ENCODE measurements around the gene LRMDA. TPM values are rescaled to one million over a fixed set of nuclear protein-coding genes. Genes with fewer than 3 reads are reported as not detected.

Gene LRMDA
- total and polyA plus RNA-seq, 2 donors from 2014 or later = 23.2 to 48.6 TPM

DNA sequence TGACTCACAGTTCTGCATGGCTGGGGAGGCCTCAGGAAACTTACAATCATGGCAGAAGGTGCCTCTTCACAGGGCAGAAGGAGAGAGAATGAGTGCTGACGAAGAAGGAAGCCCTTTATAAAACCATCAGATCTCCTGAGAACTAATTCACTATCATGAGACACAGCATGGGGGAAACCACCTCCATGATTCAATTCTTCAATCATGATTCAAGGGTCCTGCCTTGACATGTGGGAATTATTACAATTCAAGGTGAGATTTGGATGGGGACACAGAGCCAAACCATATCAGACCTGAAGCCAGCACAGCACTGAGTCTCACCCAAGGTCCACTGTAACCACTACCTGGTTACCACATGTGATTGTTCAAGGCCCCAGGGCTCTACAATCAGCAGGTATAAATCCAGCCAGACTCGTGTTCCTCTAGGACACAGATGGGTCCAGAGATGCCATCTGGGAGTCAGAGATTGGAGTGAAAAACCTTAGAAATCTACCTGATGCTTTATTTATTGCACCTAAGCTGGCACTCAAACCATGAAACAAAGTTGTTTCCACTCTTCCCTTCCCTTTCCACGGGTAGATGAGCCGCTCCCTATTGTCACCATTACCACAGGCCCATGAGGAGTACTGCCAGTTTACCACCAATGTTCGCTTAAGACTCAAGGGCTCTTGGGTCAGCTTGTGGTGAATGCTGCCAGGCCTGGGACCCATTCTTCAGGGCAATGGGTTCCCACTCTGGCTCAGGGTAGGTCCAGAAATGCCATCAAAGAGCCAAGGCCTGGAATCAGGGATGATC is 1061.5 kb downstream of the LRMDA start:
- Histone ChIP-seq H3K9me3 (ENCODE audit: control insufficient read depth in 2 of 3, insufficient read depth in 1 of 3, low read length in 3 of 3) (peaks cover 0 to 21% (median 0%) of the 10 kb centered on the region in 3 donors), H3K4me3 (ENCODE audit: low read length in 3 of 3) (no peak overlapping the region), H3K27me3 (ENCODE audit: control insufficient read depth, insufficient read depth, low read length) (no peaks in the 10 kb centered on the region), H3K4me1 (ENCODE audit: control insufficient read depth in 2 of 3, insufficient read depth in 2 of 3, low read depth in 1 of 3, low read length in 3 of 3) (no peaks in the 10 kb centered on the region), H3K27ac (ENCODE audit: low read depth in 2 of 2, low read length in 2 of 2) (no peak overlapping the region), H3K9ac (ENCODE audit: low read length in 3 of 3) (no peak overlapping the region), H3K36me3 (ENCODE audit: control insufficient read depth in 2 of 3, insufficient read depth in 3 of 3, low read length in 3 of 3) (no peaks in the 10 kb centered on the region)
- DNase-seq = no peak
- intact Hi-C loops (cut with DNase I) = no loop called here
- no peak for FAIRE-seq
- TF ChIP-seq, protein P1, sequence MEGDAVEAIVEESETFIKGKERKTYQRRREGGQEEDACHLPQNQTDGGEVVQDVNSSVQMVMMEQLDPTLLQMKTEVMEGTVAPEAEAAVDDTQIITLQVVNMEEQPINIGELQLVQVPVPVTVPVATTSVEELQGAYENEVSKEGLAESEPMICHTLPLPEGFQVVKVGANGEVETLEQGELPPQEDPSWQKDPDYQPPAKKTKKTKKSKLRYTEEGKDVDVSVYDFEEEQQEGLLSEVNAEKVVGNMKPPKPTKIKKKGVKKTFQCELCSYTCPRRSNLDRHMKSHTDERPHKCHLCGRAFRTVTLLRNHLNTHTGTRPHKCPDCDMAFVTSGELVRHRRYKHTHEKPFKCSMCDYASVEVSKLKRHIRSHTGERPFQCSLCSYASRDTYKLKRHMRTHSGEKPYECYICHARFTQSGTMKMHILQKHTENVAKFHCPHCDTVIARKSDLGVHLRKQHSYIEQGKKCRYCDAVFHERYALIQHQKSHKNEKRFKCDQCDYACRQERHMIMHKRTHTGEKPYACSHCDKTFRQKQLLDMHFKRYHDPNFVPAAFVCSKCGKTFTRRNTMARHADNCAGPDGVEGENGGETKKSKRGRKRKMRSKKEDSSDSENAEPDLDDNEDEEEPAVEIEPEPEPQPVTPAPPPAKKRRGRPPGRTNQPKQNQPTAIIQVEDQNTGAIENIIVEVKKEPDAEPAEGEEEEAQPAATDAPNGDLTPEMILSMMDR (IDR thresholded peaks at IDR 0.05; ENCODE audit: borderline replicate concordance, extremely low read depth, insufficient read depth) = no peak

DNA sequence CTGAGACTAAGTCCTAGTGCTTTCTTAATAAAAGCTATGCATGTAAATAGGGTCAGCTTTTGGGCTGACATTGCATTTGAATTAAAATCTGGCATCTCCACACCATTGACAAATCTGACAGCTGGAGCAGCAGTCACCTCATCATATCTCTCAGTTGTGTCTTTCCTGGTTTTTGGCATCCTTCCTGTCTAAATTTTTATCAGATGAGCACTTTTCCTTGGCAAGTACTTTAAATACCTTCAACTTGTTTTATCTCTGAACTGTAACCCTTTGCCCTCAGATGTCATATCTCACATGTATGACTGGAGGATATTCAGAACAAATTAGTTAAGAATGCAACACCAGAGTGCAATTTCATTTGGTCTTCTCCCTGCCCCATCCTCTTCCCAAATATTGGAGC is 1066.2 kb downstream of the LRMDA start:
- H3K27me3 ChIP-seq (ENCODE audit: control insufficient read depth, insufficient read depth, low read length) = no peaks in the 10 kb centered on the region
- no peak overlapping the region for H3K4me3 ChIP-seq (ENCODE audit: low read length in 3 of 3)
- intact Hi-C loops (cut with DNase I) = no loop called here
- H3K9me3 ChIP-seq (ENCODE audit: control insufficient read depth in 2 of 3, insufficient read depth in 1 of 3, low read length in 3 of 3) = peaks cover 0 to 16% (median 0%) of the 10 kb centered on the region in 3 donors
- H3K9ac ChIP-seq (ENCODE audit: low read length in 3 of 3) = no peak overlapping the region
- TF ChIP-seq, protein P1 (IDR thresholded peaks at IDR 0.05; ENCODE audit: borderline replicate concordance, extremely low read depth, insufficient read depth) = no peak
- no peaks in the 10 kb centered on the region for H3K36me3 ChIP-seq (ENCODE audit: control insufficient read depth in 2 of 3, insufficient read depth in 3 of 3, low read length in 3 of 3)
- peak in 1 of 5 donors; percentile 16 for DNase-seq
- no peaks in the 10 kb centered on the region for H3K4me1 ChIP-seq (ENCODE audit: control insufficient read depth in 2 of 3, insufficient read depth in 2 of 3, low read depth in 1 of 3, low read length in 3 of 3)
- FAIRE-seq = no peak
- H3K27ac ChIP-seq (ENCODE audit: low read depth in 2 of 2, low read length in 2 of 2) = no peak overlapping the region

DNA sequence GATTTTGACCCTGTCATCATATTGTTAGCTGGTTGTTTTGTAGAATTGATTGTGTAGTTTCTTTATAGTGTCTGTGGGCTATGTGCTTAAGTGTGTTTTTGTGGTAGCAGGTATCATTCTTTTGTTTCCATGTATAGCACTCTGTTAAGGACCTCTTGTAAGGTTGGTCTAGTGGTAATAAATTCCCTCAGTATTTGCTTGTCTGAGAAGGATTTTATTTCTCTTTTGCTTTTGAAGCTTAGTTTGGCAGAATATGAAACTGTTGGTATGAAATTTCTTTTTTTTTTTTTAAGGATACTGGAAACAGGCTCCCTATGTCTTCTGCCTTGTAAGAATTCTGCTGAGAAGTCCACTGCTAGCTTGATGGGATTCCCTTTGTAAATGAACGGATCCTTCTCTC is 1073.4 kb downstream of the LRMDA start:
- no peak for FAIRE-seq
- H3K4me3 ChIP-seq (ENCODE audit: low read length in 3 of 3) = no peak overlapping the region
- H3K9me3 ChIP-seq (ENCODE audit: control insufficient read depth in 2 of 3, insufficient read depth in 1 of 3, low read length in 3 of 3) = peaks cover 0 to 9% (median 3%) of the 10 kb centered on the region in 3 donors
- intact Hi-C loops (cut with DNase I) = no loop called here
- H3K27me3 ChIP-seq (ENCODE audit: control insufficient read depth, insufficient read depth, low read length) = no peaks in the 10 kb centered on the region
- H3K36me3 ChIP-seq (ENCODE audit: control insufficient read depth in 2 of 3, insufficient read depth in 3 of 3, low read length in 3 of 3) = no peaks in the 10 kb centered on the region
- no peak overlapping the region for H3K27ac ChIP-seq (ENCODE audit: low read depth in 2 of 2, low read length in 2 of 2)
- no peaks in the 10 kb centered on the region for H3K4me1 ChIP-seq (ENCODE audit: control insufficient read depth in 2 of 3, insufficient read depth in 2 of 3, low read depth in 1 of 3, low read length in 3 of 3)
- DNase-seq = no peak
- H3K9ac ChIP-seq (ENCODE audit: low read length in 3 of 3) = no peak overlapping the region
- TF ChIP-seq, protein P1 (IDR thresholded peaks at IDR 0.05; ENCODE audit: borderline replicate concordance, extremely low read depth, insufficient read depth) = no peak
